Endodermal cell (in vitro differentiated cells): ENCODE measurements around the gene TPSAB1. TPM values are rescaled to one million over a fixed set of nuclear protein-coding genes. Genes with fewer than 3 reads are reported as not detected.
"Not testable (repeated sequence)": the region's sequence is repeated elsewhere in the genome, so short reads cannot be mapped to it uniquely, and the experiment has no call there.

ENCODE experiments used
- DNase-seq: peaks from one replicate; pipeline ENCODE4 v3.0.0-alpha.2; 2017
- H3K27ac ChIP-seq: 2 replicates; pipeline ENCODE4 v1.5.1; 2013; ENCODE audit warnings: mild to moderate bottlenecking, low read depth, low read length, moderate library complexity
- H3K27me3 ChIP-seq: 2 replicates; pipeline ENCODE4 v1.6.1; 2013; ENCODE audit warnings: mild to moderate bottlenecking, low read length, moderate library complexity; ENCODE audit not compliant: insufficient read depth, control insufficient read depth, poor library complexity, severe bottlenecking
- H3K36me3 ChIP-seq: 2 replicates; pipeline ENCODE4 v1.7.0; 2013; ENCODE audit warnings: mild to moderate bottlenecking, low read length, moderate library complexity; ENCODE audit not compliant: control insufficient read depth, insufficient read depth
- H3K4me1 ChIP-seq: one replicate; pipeline ENCODE4 v1.7.0; 2013; ENCODE audit warnings: low read length; ENCODE audit not compliant: control insufficient read depth, insufficient read depth
- H3K4me3 ChIP-seq: 2 replicates; pipeline ENCODE4 v1.5.1; 2013; ENCODE audit warnings: mild to moderate bottlenecking, low read length, moderate library complexity
- H3K9ac ChIP-seq: 2 replicates; pipeline ENCODE4 v1.6.1; 2013; ENCODE audit warnings: mild to moderate bottlenecking, low read length, moderate library complexity; ENCODE audit not compliant: poor library complexity, severe bottlenecking; ENCODE audit errors: extremely low read depth
- H3K9me3 ChIP-seq: 2 replicates; pipeline ENCODE4 v1.6.1; 2013; ENCODE audit warnings: mild to moderate bottlenecking, low read length, moderate library complexity; ENCODE audit not compliant: control insufficient read depth
- H3K27ac Mint-ChIP-seq: 2 replicates; pipeline ENCODE4 v1.8.0; 2020; ENCODE audit warnings: mixed read lengths
- H3K27me3 Mint-ChIP-seq: 2 replicates; pipeline ENCODE4 v1.8.0; 2021; ENCODE audit warnings: mild to moderate bottlenecking, mixed read lengths; ENCODE audit not compliant: insufficient read depth
- H3K36me3 Mint-ChIP-seq: 2 replicates; pipeline ENCODE4 v1.8.0; 2020; ENCODE audit warnings: low read depth, mixed read lengths
- H3K4me1 Mint-ChIP-seq: 2 replicates; pipeline ENCODE4 v1.8.0; 2020; ENCODE audit warnings: mixed read lengths
- H3K4me3 Mint-ChIP-seq: 2 replicates; pipeline ENCODE4 v1.8.0; 2020; ENCODE audit warnings: mild to moderate bottlenecking, moderate library complexity, mixed read lengths
- H3K9me3 Mint-ChIP-seq: 2 replicates; pipeline ENCODE4 v1.8.0; 2020; ENCODE audit warnings: mild to moderate bottlenecking, mixed read lengths
- CTCF ChIP-seq: fragments of 200-600 bp; sonication (generic); conservative IDR thresholded peaks from 2 replicates; pipeline ENCODE4 v1.5.0; 2021; ENCODE audit warnings: antibody characterized with exemption, mild to moderate bottlenecking
- WGBS, 2 experiments: methylation state at CpG; one replicate each; pipeline versions ENCODE4 v1.1.5 to v1.1.7; 2013; ENCODE audit warnings: missing lambda C conversion rate in 2 of 2, mixed read lengths in 1 of 2; ENCODE audit not compliant: insufficient coverage in 1 of 2, insufficient read length in 1 of 2; 5-methylcytosine and 5-hydroxymethylcytosine counted together
- total RNA-seq, 2 donors: library from RNA; stranded (reverse); fragmentation: NEBNext Ultra II Directional in 1 of 2; extraction: Animal tissue kit (Norgen Biotek cat#: 25700) in 1 of 2; gene quantifications; 2 replicates in 1 of 2; 3 replicates in 1 of 2; pipeline ENCODE4 v1.2.1, GENCODE V29; 2021

Gene TPSAB1
- total RNA-seq, 2 donors from 2014 or later, result not detected

- Mint-ChIP-seq H3K4me1 (no peaks in the 10 kb centered on the region), H3K36me3 (peaks cover 7% of the 10 kb centered on the region), H3K4me3 (no peak within 1 kb of the TSS), H3K9me3 (no peaks in the 10 kb centered on the region), H3K27me3 (peaks cover 8% of the 10 kb centered on the region), H3K27ac (no peak within 1 kb of the TSS)
- DNase-seq, result no peak
- no peaks in the 10 kb centered on the region for H3K9me3 ChIP-seq
- no peaks in the 10 kb centered on the region for H3K36me3 ChIP-seq
- H3K9ac ChIP-seq, result no peak within 1 kb of the TSS
- no peak within 1 kb of the TSS for H3K4me3 ChIP-seq
- H3K4me1 ChIP-seq, result no peaks in the 10 kb centered on the region
- WGBS, 2 experiments, result 81 to 86% methylated on average over 5 to 10 of the region's 10 CpGs
- no peak for TF ChIP-seq CTCF
- no peaks in the 10 kb centered on the region for H3K27me3 ChIP-seq
- no peak within 1 kb of the TSS for H3K27ac ChIP-seq
These were observed 15.5 kb upstream of the TPSAB1 start, which contains the start of gene TPSG1 for GRCh38 chr16:1225051-1225451. TSS of gene TPSG1 (minus strand) at chr16:1225268. CDS start at chr16:1225252, 16 bp downstream.

GRCh38 chr16:1225728-1226311 lies 14.7 kb upstream of the TPSAB1 start:
- H3K27ac Mint-ChIP-seq, H3K4me1 Mint-ChIP-seq, H3K36me3 ChIP-seq, H3K4me3 ChIP-seq, H3K9me3 Mint-ChIP-seq, H3K4me1 ChIP-seq, H3K9me3 ChIP-seq, H3K36me3 Mint-ChIP-seq, H3K4me3 Mint-ChIP-seq, H3K27me3 ChIP-seq, DNase-seq, H3K27ac ChIP-seq, H3K9ac ChIP-seq: not testable (repeated sequence)
- 81 to 85% methylated on average over 7 to 24 of the region's 24 CpGs for WGBS, 2 experiments
- peaks cover 13% of the 10 kb centered on the region for H3K27me3 Mint-ChIP-seq

GRCh38 chr16:1226692-1227091 lies 13.8 kb upstream of the TPSAB1 start:
- WGBS, 2 experiments, result 75 to 100% methylated on average over 3 to 12 of the region's 14 CpGs
- not testable (repeated sequence) for H3K4me1 ChIP-seq, H3K9me3 Mint-ChIP-seq, H3K9ac ChIP-seq, H3K27ac ChIP-seq, H3K36me3 ChIP-seq, H3K9me3 ChIP-seq, H3K36me3 Mint-ChIP-seq, H3K4me3 ChIP-seq, H3K4me1 Mint-ChIP-seq, H3K27ac Mint-ChIP-seq, H3K4me3 Mint-ChIP-seq, DNase-seq, H3K27me3 ChIP-seq
- H3K27me3 Mint-ChIP-seq, result peaks cover 13% of the 10 kb centered on the region

- not testable (repeated sequence) for H3K27me3 ChIP-seq, H3K4me3 ChIP-seq, H3K36me3 ChIP-seq, H3K4me1 Mint-ChIP-seq, H3K27ac Mint-ChIP-seq, H3K4me1 ChIP-seq, H3K36me3 Mint-ChIP-seq, H3K9ac ChIP-seq, DNase-seq, H3K9me3 Mint-ChIP-seq, H3K27ac ChIP-seq, H3K9me3 ChIP-seq, H3K4me3 Mint-ChIP-seq
- WGBS, 2 experiments, result 83 to 87% methylated on average over 4 to 5 of the region's 7 CpGs
- peaks cover 13% of the 10 kb centered on the region for H3K27me3 Mint-ChIP-seq
These were observed 12.3 kb upstream of the TPSAB1 start for GRCh38 chr16:1228227-1228626.

GRCh38 chr16:1229476-1229875 lies 11.0 kb upstream of the TPSAB1 start:
- not testable (repeated sequence) for H3K4me1 Mint-ChIP-seq, H3K36me3 Mint-ChIP-seq, H3K4me3 ChIP-seq, DNase-seq, H3K27ac Mint-ChIP-seq, H3K27me3 ChIP-seq, H3K9me3 Mint-ChIP-seq, H3K4me1 ChIP-seq, H3K36me3 ChIP-seq, H3K4me3 Mint-ChIP-seq, H3K9ac ChIP-seq, H3K27ac ChIP-seq, H3K9me3 ChIP-seq
- H3K27me3 Mint-ChIP-seq, result peaks cover 13% of the 10 kb centered on the region
- WGBS, 2 experiments, result 87% methylated on average over 10 of the region's 13 CpGs; no CpG with 5 or more reads in 1 of the 2 experiments

GRCh38 chr16:1230084-1230470 lies 10.4 kb upstream of the TPSAB1 start, which contains the start of gene TPSB2:
TSS of gene TPSB2 (minus strand) at chr16:1230184. CDS start at chr16:1229951, 233 bp downstream.
- H3K4me3 Mint-ChIP-seq, H3K4me1 Mint-ChIP-seq, H3K9me3 Mint-ChIP-seq, H3K36me3 ChIP-seq, H3K9me3 ChIP-seq, H3K9ac ChIP-seq, DNase-seq, H3K4me1 ChIP-seq, H3K27ac ChIP-seq, H3K27me3 ChIP-seq, H3K4me3 ChIP-seq, H3K27ac Mint-ChIP-seq, H3K36me3 Mint-ChIP-seq: not testable (repeated sequence)
- H3K27me3 Mint-ChIP-seq, result peaks cover 13% of the 10 kb centered on the region
- WGBS, 2 experiments, result 29% methylated on average over 1 of the region's 11 CpGs; no CpG with 5 or more reads in 1 of the 2 experiments
